ENCODE measurements around the gene PNPLA7. TPM values are rescaled to one million over a fixed set of nuclear protein-coding genes. Genes with fewer than 3 reads are reported as not detected.

Gene PNPLA7
- total RNA-seq, 1 experiment from 2014 or later, result 0.77 TPM

DNA sequence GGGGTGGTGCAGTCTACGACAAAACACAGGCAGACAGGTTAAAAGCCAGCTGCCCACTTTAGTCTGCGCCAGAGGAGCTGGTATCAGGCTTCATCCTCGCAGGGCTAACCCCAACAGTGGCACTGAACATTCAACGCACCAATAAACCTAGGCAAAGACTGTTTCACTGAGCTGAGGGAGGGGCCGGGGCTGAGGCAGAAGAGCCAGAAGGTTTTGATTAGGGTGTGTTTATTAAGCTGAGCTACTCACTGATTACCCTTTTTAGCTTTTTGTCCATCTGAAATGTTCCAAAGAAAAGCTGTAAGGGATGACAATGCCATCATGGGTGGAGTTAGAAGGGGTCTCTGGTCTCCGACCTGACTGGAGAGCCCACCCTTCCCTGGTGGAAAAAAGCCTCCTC lies 38.7 kb upstream of the PNPLA7 start:
- no peaks in the 10 kb centered on the region for H3K9me3 ChIP-seq (ENCODE audit: low read length)
- peaks cover 21% of the 10 kb centered on the region for H3K79me2 ChIP-seq (ENCODE audit: low read length)
- CTCF ChIA-PET, result no interaction called here
- H3K9ac ChIP-seq (ENCODE audit: low read length), result peak overlapping the region; percentile 83
- intact Hi-C loops (cut with micrococcal nuclease), result no loop called here
- peak overlapping the region; percentile 97 for H3K4me2 ChIP-seq (ENCODE audit: low read length)
- H4K20me1 ChIP-seq (ENCODE audit: low read length), result 0 out of 2 replicates have a peak, but pooled peaks cover 8% of the 10 kb centered on the region
- no peak for ATAC-seq
- no peak overlapping the region for H3K27ac ChIP-seq (ENCODE audit: low read length)
- H3K4me3 ChIP-seq (ENCODE audit: low read length), result peak overlapping the region; percentile 89
- H3F3A ChIP-seq (ENCODE audit: low read length, unreplicated experiment), result no peaks in the 10 kb centered on the region
- no TSS peak for BruUV-seq (replicated peaks)
- TF ChIP-seq CTCF (conservative IDR thresholded peaks at IDR 0.05; ENCODE audit: low read depth, low read length) (no peak), EZH2 (IDR thresholded peaks at IDR 0.05; ENCODE audit: low read length, unreplicated experiment) (no peak), EZH2phosphoT487 (IDR thresholded peaks at IDR 0.05; ENCODE audit: borderline replicate concordance, low read length) (no peak)
- no peaks in the 10 kb centered on the region for H3K9me2 ChIP-seq (replicated peaks; ENCODE audit: low read length)
- POLR2A ChIA-PET (ENCODE audit: unreplicated experiment), result no interaction called here
- H2AFZ ChIP-seq (ENCODE audit: low read length), result no peak overlapping the region
- H3K27me3 ChIP-seq (ENCODE audit: low read length), result no peaks in the 10 kb centered on the region
- no peak for DNase-seq
- H3K36me3 ChIP-seq (ENCODE audit: low read depth, low read length), result peaks cover 10% of the 10 kb centered on the region; the same call in 1 of the 2 replicates
- 0 out of 2 replicates have a peak, but pooled peaks cover 9% of the 10 kb centered on the region for H3K4me1 ChIP-seq (ENCODE audit: insufficient read depth, low read length)

GRCh38 chr9:137588311-137588710 lies 38.1 kb upstream of the PNPLA7 start:
- ChIA-PET POLR2A (ENCODE audit: unreplicated experiment) (no interaction called here), CTCF (no interaction called here)
- Histone ChIP-seq H3K4me3 (ENCODE audit: low read length) (no peak overlapping the region), H3K27me3 (ENCODE audit: low read length) (no peaks in the 10 kb centered on the region), H3K79me2 (ENCODE audit: low read length) (peaks cover 21% of the 10 kb centered on the region), H3K9me2 (replicated peaks; ENCODE audit: low read length) (no peaks in the 10 kb centered on the region), H3K9me3 (ENCODE audit: low read length) (no peaks in the 10 kb centered on the region), H3K4me1 (ENCODE audit: insufficient read depth, low read length) (0 out of 2 replicates have a peak, but pooled peaks cover 9% of the 10 kb centered on the region), H3K4me2 (ENCODE audit: low read length) (peak overlapping the region; percentile 97; the same call in 1 of the 2 replicates), H3K27ac (ENCODE audit: low read length) (no peak overlapping the region), H3F3A (ENCODE audit: low read length, unreplicated experiment) (no peaks in the 10 kb centered on the region), H2AFZ (ENCODE audit: low read length) (no peak overlapping the region), H4K20me1 (ENCODE audit: low read length) (0 out of 2 replicates have a peak, but pooled peaks cover 8% of the 10 kb centered on the region), H3K36me3 (ENCODE audit: low read depth, low read length) (peaks cover 10% of the 10 kb centered on the region; the same call in 1 of the 2 replicates), H3K9ac (ENCODE audit: low read length) (no peak overlapping the region)
- no peak for ATAC-seq
- no TSS peak for BruUV-seq (replicated peaks)
- DNase-seq, result no peak
- intact Hi-C loops (cut with micrococcal nuclease), result no loop called here
- TF ChIP-seq EZH2phosphoT487 (IDR thresholded peaks at IDR 0.05; ENCODE audit: borderline replicate concordance, low read length) (no peak), EZH2 (IDR thresholded peaks at IDR 0.05; ENCODE audit: low read length, unreplicated experiment) (no peak), CTCF (conservative IDR thresholded peaks at IDR 0.05; ENCODE audit: low read depth, low read length) (no peak)

DNA sequence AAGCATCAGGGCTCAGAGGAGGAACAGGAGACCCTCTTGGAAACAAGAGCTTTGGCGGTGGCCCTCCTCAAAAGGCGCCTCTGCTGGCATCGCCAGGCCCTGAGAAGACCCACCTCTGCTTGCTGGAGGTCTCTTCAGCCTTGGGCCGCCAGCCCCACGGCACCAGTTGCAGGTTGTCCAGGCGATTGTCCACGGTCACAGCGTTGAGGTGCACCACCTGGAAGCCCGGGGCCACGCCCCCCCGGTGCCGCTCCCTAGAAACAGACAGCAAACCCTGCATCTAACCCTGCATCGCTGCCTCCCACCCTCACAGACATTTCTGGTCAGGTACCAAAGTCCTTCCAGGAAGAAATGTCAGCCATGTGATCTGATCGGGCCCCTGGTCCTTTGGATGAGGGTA lies 36.7 kb upstream of the PNPLA7 start:
- Histone ChIP-seq H2AFZ (ENCODE audit: low read length) (no peak overlapping the region), H3K27ac (ENCODE audit: low read length) (no peak overlapping the region), H3K4me1 (ENCODE audit: insufficient read depth, low read length) (0 out of 2 replicates have a peak, but pooled peaks cover 9% of the 10 kb centered on the region), H3K4me2 (ENCODE audit: low read length) (no peak overlapping the region), H3K36me3 (ENCODE audit: low read depth, low read length) (peaks cover 10% of the 10 kb centered on the region; the same call in 1 of the 2 replicates), H3K9me2 (replicated peaks; ENCODE audit: low read length) (no peaks in the 10 kb centered on the region), H3F3A (ENCODE audit: low read length, unreplicated experiment) (no peaks in the 10 kb centered on the region), H4K20me1 (ENCODE audit: low read length) (0 out of 2 replicates have a peak, but pooled peaks cover 8% of the 10 kb centered on the region), H3K27me3 (ENCODE audit: low read length) (no peaks in the 10 kb centered on the region), H3K9ac (ENCODE audit: low read length) (no peak overlapping the region), H3K9me3 (ENCODE audit: low read length) (no peaks in the 10 kb centered on the region), H3K79me2 (ENCODE audit: low read length) (peaks cover 21% of the 10 kb centered on the region), H3K4me3 (ENCODE audit: low read length) (no peak overlapping the region)
- CTCF ChIA-PET, result no interaction called here
- intact Hi-C loops (cut with micrococcal nuclease), result no loop called here
- no peak for ATAC-seq
- POLR2A ChIA-PET (ENCODE audit: unreplicated experiment), result no interaction called here
- no peak for TF ChIP-seq CTCF (conservative IDR thresholded peaks at IDR 0.05; ENCODE audit: low read depth, low read length)
- TF ChIP-seq EZH2phosphoT487 (IDR thresholded peaks at IDR 0.05; ENCODE audit: borderline replicate concordance, low read length), result no peak
- TF ChIP-seq EZH2 (IDR thresholded peaks at IDR 0.05; ENCODE audit: low read length, unreplicated experiment), result no peak
- DNase-seq, result no peak
- no TSS peak for BruUV-seq (replicated peaks)
